22Rv1 (cell line): ENCODE data around the gene SNORC.

ENCODE experiments used
- H3K27ac ChIP-seq: fragments of 450-650 bp; 2 replicates; pipeline ENCODE4 v1.5.1; 2017
- ZFX ChIP-seq: fragments of 450-650 bp; IDR thresholded peaks from 2 replicates; pipeline ENCODE4 v1.6.1; 2017; ENCODE audit warnings: antibody characterized with exemption, borderline replicate concordance
- TF ChIP-seq, protein P1 (sequence below): fragments of 450-650 bp; IDR thresholded peaks from 2 replicates; pipeline ENCODE4 v1.5.1; 2017; ENCODE audit warnings: mild to moderate bottlenecking

Gene SNORC

DNA sequence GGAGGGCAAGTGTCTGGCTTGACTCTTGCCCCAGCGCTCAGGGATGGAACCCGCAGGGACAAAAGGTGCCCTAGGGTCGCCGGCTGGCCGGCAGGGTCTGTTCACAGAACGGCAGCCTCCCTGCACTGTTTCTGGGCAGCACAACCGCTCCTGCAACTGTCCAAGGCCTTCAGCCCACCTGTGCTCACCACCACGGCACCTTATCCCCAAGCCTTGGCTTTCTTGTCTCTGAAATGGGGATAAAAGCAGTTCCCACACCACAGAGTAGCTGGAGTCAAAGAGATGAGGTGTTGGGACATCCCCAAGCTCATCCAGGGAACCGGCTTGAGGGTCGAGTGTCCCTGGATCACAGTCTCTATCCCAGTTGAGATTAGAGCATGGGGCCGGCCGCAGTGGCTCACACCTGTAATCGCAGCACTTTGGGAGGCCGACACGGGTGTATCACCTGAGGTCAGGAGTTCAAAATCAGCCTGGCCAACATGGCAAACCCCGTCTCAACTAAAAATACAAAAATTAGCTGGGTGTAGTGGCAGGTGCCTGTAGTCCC lies 4.7 kb downstream of the SNORC start:
- no peak for TF ChIP-seq ZFX
- TF ChIP-seq, protein P1, sequence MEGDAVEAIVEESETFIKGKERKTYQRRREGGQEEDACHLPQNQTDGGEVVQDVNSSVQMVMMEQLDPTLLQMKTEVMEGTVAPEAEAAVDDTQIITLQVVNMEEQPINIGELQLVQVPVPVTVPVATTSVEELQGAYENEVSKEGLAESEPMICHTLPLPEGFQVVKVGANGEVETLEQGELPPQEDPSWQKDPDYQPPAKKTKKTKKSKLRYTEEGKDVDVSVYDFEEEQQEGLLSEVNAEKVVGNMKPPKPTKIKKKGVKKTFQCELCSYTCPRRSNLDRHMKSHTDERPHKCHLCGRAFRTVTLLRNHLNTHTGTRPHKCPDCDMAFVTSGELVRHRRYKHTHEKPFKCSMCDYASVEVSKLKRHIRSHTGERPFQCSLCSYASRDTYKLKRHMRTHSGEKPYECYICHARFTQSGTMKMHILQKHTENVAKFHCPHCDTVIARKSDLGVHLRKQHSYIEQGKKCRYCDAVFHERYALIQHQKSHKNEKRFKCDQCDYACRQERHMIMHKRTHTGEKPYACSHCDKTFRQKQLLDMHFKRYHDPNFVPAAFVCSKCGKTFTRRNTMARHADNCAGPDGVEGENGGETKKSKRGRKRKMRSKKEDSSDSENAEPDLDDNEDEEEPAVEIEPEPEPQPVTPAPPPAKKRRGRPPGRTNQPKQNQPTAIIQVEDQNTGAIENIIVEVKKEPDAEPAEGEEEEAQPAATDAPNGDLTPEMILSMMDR: no peak
- peak overlapping the region; percentile 77 for H3K27ac ChIP-seq

DNA sequence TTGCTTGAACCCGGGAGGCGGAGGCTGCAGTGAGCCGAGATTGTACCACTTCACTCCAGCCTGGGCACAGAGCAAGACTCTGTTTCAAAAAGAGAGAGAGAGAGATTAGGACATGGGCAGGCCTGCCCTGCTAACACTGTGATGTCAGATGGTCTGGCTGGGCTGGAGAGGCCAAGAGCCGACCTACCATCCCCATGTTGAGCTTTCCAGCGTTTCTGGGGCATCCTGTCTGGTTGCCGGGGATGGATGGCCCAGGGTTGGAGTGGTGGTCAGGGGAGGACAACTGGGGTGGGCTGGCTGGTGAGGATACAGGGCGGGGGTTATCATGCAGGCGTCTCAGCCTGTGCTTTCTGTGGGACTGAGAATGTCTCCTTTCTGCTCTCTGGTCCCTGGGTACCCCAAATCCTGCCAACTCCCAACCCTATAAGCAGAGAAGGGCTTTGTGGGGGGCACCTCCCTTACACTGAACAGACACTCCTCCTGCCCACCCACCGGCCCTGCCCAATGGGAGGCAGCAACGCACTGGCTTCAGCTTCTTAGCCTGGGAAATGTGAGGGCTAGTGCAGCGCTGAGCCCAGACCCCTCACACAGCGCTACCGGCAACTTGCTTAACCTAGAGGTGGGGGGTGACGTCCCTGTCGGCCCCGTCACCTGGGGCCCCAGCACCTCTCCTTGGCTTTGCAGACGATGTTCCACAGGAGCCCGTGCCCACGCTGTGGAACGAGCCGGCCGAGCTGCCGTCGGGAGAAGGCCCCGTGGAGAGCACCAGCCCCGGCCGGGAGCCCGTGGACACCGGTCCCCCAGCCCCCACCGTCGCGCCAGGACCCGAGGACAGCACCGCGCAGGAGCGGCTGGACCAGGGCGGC lies 5.4 kb downstream of the SNORC start:
- TF ChIP-seq, protein P1: no peak
- no peak for TF ChIP-seq ZFX
- H3K27ac ChIP-seq: peak overlapping the region; percentile 77

DNA sequence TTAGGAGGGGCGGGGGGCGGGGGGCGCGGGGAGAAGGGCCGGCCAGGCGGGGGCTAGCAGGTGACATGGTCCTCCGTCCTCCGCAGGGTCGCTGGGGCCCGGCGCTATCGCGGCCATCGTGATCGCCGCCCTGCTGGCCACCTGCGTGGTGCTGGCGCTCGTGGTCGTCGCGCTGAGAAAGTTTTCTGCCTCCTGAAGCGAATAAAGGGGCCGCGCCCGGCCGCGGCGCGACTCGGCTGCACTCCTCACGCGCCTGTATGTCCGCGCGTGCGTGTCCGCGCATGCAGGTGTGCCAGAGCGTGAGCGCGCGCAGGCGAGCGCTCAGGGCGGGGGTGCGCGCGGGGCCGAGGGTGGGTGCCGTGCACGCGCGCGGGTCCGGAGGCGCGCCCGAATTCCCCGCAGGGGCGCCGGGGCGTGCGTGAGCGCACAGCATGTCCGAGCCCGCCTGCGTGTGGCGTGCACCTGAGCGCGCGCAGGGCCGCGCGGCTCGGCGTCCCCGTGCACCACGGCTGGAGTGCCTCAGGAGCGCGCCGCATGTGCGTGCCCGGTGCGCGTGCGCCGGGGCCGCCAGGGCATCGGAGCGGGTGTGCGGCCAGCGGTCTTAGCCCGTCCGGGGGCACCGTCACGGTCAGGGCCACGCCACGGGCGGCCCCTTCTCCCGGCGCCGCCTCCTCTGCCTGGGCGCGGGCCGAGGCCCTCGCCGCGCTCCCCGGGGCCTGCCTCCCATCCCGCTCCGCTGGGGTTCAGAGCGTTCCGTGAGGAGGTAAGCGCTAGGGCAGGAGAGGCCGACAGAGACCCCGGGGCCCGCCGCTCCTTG lies 6.3 kb downstream of the SNORC start:
- TF ChIP-seq, protein P1: peak; percentile 31
- no peak for TF ChIP-seq ZFX
- H3K27ac ChIP-seq: peak overlapping the region; percentile 77

DNA sequence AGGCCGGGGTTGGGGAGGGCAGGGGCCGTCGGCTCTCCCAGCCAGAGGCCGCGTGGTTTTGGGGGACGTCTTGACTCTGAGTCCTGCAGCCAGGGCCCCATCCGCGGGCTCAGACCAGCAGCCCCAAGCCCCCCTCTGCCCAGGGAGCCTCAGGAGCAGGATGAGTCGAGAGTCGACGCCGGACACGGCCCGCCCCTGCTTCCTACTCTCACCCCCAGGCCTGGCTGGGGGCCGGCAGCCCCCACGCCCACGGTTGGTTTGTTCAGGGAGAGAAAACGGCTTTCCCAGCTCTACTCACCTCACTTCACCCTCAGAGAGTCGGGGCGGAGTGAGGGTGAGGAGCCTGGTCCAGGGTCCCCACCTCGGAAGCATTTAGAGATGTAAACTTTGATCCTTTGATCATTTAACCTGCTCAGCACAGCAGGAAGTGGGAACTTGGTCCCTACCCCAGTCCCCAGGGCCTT lies 6.9 kb downstream of the SNORC start:
- H3K27ac ChIP-seq: peak overlapping the region; percentile 77
- TF ChIP-seq, protein P1: no peak
- no peak for TF ChIP-seq ZFX

DNA sequence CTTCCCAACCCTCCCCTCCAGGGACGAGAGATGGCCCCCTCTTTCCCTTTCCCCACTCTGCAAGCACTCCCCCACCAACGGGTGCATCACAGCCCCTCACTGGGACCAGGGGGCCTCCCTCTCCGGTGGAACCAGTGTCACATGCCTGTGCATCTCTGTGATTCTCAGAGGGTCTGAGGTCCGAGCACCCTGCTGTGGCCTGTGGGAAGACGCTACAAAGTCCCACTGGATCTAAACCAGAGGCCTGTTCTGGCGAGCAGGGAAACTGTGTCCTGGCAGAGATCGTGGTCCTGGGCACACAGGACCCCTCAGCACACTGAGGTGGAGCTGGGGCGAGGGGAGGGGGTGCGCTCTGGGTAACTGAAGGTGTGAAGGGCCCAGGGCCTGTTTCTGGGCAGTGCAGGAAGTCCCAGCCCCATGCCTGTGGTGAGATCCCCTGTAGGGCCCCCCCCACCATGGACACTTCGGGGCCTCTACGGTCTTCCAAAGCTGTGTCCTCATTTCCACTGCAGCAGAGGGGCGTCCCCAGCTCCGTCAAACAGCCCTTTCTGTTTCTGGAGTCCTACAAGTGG lies 8.0 kb downstream of the SNORC start:
- no peak overlapping the region for H3K27ac ChIP-seq
- TF ChIP-seq, protein P1: no peak
- TF ChIP-seq ZFX: no peak

DNA sequence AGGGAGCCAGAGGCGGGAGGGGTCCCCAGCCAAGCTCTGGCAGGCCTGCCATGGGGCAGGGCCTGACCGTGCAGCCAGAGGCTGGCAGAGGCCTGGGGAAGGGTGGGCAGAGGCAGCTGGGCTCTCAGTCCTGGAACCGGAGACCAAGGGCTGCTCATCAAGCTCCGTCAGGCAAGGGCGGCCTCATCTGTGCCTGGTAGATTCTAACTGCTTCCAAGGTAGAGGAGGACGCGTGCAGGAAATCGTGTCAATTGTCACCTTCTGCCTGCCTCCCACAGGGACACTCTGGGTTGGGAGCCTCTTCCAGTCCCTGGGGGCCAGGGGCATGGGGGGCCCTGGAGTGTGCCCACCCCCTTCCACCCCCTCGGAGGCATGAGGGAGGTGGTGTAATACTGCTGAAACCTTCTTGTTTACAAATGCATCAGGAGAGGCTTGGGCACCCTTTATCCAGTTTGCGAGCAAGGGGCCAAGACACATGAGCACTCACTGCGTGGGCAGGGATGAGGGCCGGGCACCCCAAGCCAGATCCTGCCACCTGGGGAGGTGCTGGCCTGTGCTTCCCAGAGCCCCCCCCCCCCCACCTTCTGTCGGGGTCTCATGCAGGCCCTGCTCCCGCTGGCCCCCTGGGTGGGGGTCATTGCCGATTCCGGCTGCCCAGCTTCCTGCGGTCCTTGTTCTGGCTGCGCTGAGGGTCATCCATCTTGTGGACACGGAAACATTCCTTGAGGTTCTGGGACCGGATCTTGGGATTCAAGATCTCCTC lies 9.0 kb downstream of the SNORC start:
- no peak overlapping the region for H3K27ac ChIP-seq
- TF ChIP-seq, protein P1: no peak
- no peak for TF ChIP-seq ZFX
